Right lobe of liver (tissue), 6 donors: ENCODE measurements around the gene MAP1LC3B. TPM values are rescaled to one million over a fixed set of nuclear protein-coding genes. Genes with fewer than 3 reads are reported as not detected.

ENCODE experiments used
- ATAC-seq, 4 donors: fragments of 200-7000 bp; cut with Tn5 transposase; one replicate each; pipeline ENCODE4 v1.9.1; 2020; ENCODE audit warnings: mild to moderate bottlenecking in 4 of 4, moderate library complexity in 4 of 4
- DNase-seq, 3 donors: peaks; one replicate each; pipeline ENCODE4 v3.0.0-alpha.2; 2020
- H3K27ac ChIP-seq, 3 donors: fragments of 200-600 bp; one replicate each; pipeline ENCODE4 v1.8.0; 2022
- H3K27me3 ChIP-seq, 2 donors: fragments of 200-600 bp; one replicate each; pipeline ENCODE4 v1.8.0; 2022
- H3K36me3 ChIP-seq, 4 donors: fragments of 200-600 bp; sonication (generic) in 1 of 4; one replicate each; pipeline versions ENCODE4 v1.5.1 to v1.8.0; 2017 to 2022; ENCODE audit warnings: control low read depth in 1 of 4
- H3K4me1 ChIP-seq, 4 donors: fragments of 200-600 bp; sonication (generic) in 1 of 4; one replicate each; pipeline versions ENCODE4 v1.5.1 to v1.8.0; 2017 to 2022; ENCODE audit warnings: control low read depth in 1 of 4
- H3K4me3 ChIP-seq, 3 donors: fragments of 200-600 bp; one replicate each; pipeline ENCODE4 v1.8.0; 2022
- H3K9me3 ChIP-seq, 4 donors: fragments of 200-600 bp; sonication (generic) in 1 of 4; one replicate each; pipeline versions ENCODE4 v1.5.1 to v1.8.0; 2017 to 2022; ENCODE audit warnings: control low read depth in 1 of 4
- CTCF ChIP-seq, 4 donors: fragments of 200-600 bp in 3 of 4; fragments of 450-650 bp in 1 of 4; IDR thresholded peaks; one replicate each; pipeline versions ENCODE4 v1.5.1 to v1.8.0; 2016 to 2022; ENCODE audit warnings: antibody characterized with exemption in 4 of 4, mild to moderate bottlenecking in 2 of 4
- POLR2A ChIP-seq: fragments of 450-650 bp; IDR thresholded peaks from one replicate; pipeline ENCODE4 v1.6.1; 2017; ENCODE audit warnings: antibody characterized with exemption, mild to moderate bottlenecking
- WGBS: methylation state at CpG from one replicate; pipeline ENCODE4 v1.1.6; 2018; ENCODE audit warnings: low coverage, low lambda C conversion rate; ENCODE audit not compliant: insufficient coverage; ENCODE audit errors: missing lambda C conversion rate; 5-methylcytosine and 5-hydroxymethylcytosine counted together
- intact Hi-C, 2 donors: fragments of 100-400 bp; cut with DNase I; formaldehyde crosslinking; loops; one replicate each; pipeline versions ENCODE4 v1.11.2 to v1.14.1; 2022
- total RNA-seq, 6 experiments: library from RNA; depleted of rRNA in 2 of 6; stranded (reverse); fragments of >200 nt in 2 of 6; fragmentation: NEBNext Ultra II Directional in 3 of 6; extraction: Animal tissue kit (Norgen Biotek cat#: 25700) in 3 of 6; gene quantifications; one replicate each; pipeline versions ENCODE4 v1.1.0 to v1.2.4, GENCODE V29; 2016 to 2023
- donor health status: DM: no; HTN: yes; CAD: no.
- donor health status: DM: no; HTN: no; CAD: no.
- donor health status: DM: no; HTN: no; CAD: no.
- donor health status: DM: no; HTN: yes; CAD: no.
- donor health status: DM: no; HTN: yes; CAD: no.

MAP1LC3B gene
- total RNA-seq, 6 experiments from 2014 or later: 16.5 to 48.8 (median 25.6) TPM

GRCh38 chr16:87390641-87391323 is 1.4 kb upstream of the MAP1LC3B start:
- TF ChIP-seq POLR2A (no peak), CTCF (IDR thresholded peaks at IDR 0.05) (no peak)
- Histone ChIP-seq H3K4me1 (peaks cover 0 to 50% (median 20%) of the 10 kb centered on the region in 4 donors), H3K4me3 (peak overlapping the region in 1 of 3 donors; percentile 54), H3K36me3 (no peaks in the 10 kb centered on the region), H3K9me3 (no peaks in the 10 kb centered on the region), H3K27ac (peak overlapping the region; percentile 97 to 100 (median 100)), H3K27me3 (no peaks in the 10 kb centered on the region)
- 97% methylated on average over 11 of the region's 24 CpGs for WGBS
- ATAC-seq (no peak), DNase-seq (no peak)
- intact Hi-C loops: no loop called here

GRCh38 chr16:87391324-87391949 is 699 bp upstream of the MAP1LC3B start:
- Histone ChIP-seq H3K4me3 (peak overlapping the region; percentile 54 to 80 (median 64)), H3K27ac (peak overlapping the region; percentile 97 to 100 (median 100)), H3K36me3 (no peaks in the 10 kb centered on the region), H3K27me3 (no peaks in the 10 kb centered on the region), H3K9me3 (no peaks in the 10 kb centered on the region), H3K4me1 (peaks cover 0 to 50% (median 20%) of the 10 kb centered on the region in 4 donors)
- 6% methylated on average over 12 of the region's 44 CpGs for WGBS
- peak; percentile 85 to 87 (median 85) for DNase-seq
- intact Hi-C loops: no loop called here
- peak; percentile 22 to 52 (median 46) for ATAC-seq
- TF ChIP-seq POLR2A: no peak
- TF ChIP-seq CTCF (IDR thresholded peaks at IDR 0.05): peak in 1 of 4 donors; percentile 11

- ATAC-seq (peak in 2 of 4 donors; percentile 2 to 3), DNase-seq (peak; percentile 64 to 71 (median 68))
- intact Hi-C loops: no loop called here
- TF ChIP-seq CTCF (IDR thresholded peaks at IDR 0.05) (peak in 3 of 4 donors; percentile 22 to 36 (median 30)), POLR2A (no peak)
- under 1% methylated on average over 20 of the region's 53 CpGs for WGBS
- Histone ChIP-seq H3K4me1 (peaks cover 0 to 42% (median 16%) of the 10 kb centered on the region in 4 donors), H3K27me3 (no peaks in the 10 kb centered on the region), H3K9me3 (no peaks in the 10 kb centered on the region), H3K27ac (peak overlapping the region; percentile 97 to 100 (median 100)), H3K4me3 (peak overlapping the region; percentile 64 to 80 (median 65)), H3K36me3 (no peaks in the 10 kb centered on the region)
Observed at GRCh38 chr16:87392821-87393679, 914 bp downstream of the MAP1LC3B start.

GRCh38 chr16:87393680-87394055 is 1.5 kb downstream of the MAP1LC3B start:
- H3K4me1 ChIP-seq: peaks cover 0 to 42% (median 15%) of the 10 kb centered on the region in 4 donors
- H3K27me3 ChIP-seq: no peaks in the 10 kb centered on the region
- H3K36me3 ChIP-seq: peaks cover 0 to 2% (median under 1%) of the 10 kb centered on the region in 4 donors
- ATAC-seq (no peak), DNase-seq (peak in 1 of 3 donors; percentile 19)
- intact Hi-C loops: no loop called here
- H3K4me3 ChIP-seq: peak overlapping the region; percentile 64 to 80 (median 65)
- peak overlapping the region; percentile 97 to 100 (median 100) for H3K27ac ChIP-seq
- WGBS: 72% methylated on average over 6 of the region's 6 CpGs
- H3K9me3 ChIP-seq: no peaks in the 10 kb centered on the region
- TF ChIP-seq POLR2A: no peak
- TF ChIP-seq CTCF (IDR thresholded peaks at IDR 0.05): no peak
